ENCODE results near the gene PPP5C. TPM values are rescaled to one million over a fixed set of nuclear protein-coding genes. Genes with fewer than 3 reads are reported as not detected.
"Not testable (repeated sequence)": the region's sequence is repeated elsewhere in the genome, so short reads cannot be mapped to it uniquely, and the experiment has no call there.

Gene PPP5C
- total RNA-seq, 1 donor from 2014 or later = 99.5 TPM

DNA sequence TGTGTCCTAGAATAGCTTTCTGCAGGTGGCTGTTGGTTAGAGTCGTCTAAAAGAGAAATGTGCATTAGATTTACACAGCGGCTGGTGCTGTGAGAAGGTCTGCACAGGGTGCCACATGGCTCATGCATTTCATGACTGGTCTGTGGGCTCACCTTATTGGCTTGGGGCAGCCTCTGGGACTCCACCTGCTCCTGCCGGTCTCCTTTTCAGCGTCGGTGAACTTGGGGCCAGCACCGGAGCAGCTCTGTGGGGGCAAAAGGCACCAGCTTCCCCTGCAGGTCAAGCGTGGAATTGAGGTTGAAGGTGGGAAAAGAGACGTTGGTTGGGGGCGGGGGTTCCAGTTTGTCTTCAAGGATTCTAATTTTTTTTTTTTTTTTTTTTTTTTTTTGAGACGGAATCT is 84.9 kb downstream of the PPP5C start:
- no peaks in the 10 kb centered on the region for H3K36me3 Mint-ChIP-seq
- H3K9me3 Mint-ChIP-seq = no peaks in the 10 kb centered on the region
- TF ChIP-seq, protein P1, sequence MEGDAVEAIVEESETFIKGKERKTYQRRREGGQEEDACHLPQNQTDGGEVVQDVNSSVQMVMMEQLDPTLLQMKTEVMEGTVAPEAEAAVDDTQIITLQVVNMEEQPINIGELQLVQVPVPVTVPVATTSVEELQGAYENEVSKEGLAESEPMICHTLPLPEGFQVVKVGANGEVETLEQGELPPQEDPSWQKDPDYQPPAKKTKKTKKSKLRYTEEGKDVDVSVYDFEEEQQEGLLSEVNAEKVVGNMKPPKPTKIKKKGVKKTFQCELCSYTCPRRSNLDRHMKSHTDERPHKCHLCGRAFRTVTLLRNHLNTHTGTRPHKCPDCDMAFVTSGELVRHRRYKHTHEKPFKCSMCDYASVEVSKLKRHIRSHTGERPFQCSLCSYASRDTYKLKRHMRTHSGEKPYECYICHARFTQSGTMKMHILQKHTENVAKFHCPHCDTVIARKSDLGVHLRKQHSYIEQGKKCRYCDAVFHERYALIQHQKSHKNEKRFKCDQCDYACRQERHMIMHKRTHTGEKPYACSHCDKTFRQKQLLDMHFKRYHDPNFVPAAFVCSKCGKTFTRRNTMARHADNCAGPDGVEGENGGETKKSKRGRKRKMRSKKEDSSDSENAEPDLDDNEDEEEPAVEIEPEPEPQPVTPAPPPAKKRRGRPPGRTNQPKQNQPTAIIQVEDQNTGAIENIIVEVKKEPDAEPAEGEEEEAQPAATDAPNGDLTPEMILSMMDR (conservative IDR thresholded peaks at IDR 0.05) = peak; percentile 53
- peaks cover 43% of the 10 kb centered on the region for H3K27me3 Mint-ChIP-seq
- DNase-seq (ENCODE audit: extremely low spot score, unreplicated experiment) = no peak
- H3K4me1 Mint-ChIP-seq (ENCODE audit: unreplicated experiment) = peaks cover 7% of the 10 kb centered on the region
- no peak overlapping the region for H3K27ac Mint-ChIP-seq
- H3K4me3 Mint-ChIP-seq = no peak overlapping the region

DNA sequence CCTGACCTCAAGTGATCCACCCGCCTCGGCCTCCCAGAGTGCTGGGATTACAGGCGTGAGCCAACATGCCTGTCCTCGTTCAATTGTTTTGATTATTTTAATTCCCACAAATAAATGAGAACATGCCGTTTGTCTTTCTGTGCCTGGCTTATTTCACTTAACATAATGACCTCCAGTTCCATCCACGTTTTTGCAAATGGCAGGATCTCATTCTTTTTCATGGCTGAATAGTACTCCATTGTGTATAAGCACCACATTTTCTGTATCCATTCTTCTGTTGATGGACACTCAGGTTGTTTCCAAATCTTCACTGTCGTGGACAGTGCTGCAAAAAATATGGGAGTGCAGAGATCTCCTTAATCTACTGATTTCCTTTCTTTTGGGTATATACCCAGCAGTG is 86.6 kb downstream of the PPP5C start:
- not testable (repeated sequence) for H3K4me3 Mint-ChIP-seq; H3K9me3 Mint-ChIP-seq; DNase-seq (ENCODE audit: extremely low spot score, unreplicated experiment); H3K36me3 Mint-ChIP-seq; H3K4me1 Mint-ChIP-seq (ENCODE audit: unreplicated experiment); H3K27ac Mint-ChIP-seq
- H3K27me3 Mint-ChIP-seq = peaks cover 29% of the 10 kb centered on the region

DNA sequence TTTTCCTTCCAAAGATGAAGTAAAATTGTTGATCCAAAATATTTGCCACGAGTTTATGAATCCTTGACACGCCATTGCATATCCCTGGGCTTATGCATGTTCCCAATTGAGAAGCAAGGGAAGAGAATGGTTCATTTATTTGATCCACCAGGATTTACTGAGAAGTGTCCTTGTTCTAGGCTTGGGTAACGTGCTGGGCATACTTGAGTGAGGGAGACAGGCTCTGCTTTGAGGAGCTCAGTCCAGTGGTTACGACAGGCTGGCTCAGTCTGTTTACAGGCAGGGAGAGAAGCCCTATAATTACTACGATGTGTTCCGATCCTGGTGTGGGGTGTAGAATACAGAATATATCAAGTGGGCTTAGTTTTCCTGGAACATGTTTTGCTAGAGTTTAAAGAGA is 88.1 kb downstream of the PPP5C start:
- Mint-ChIP-seq H3K36me3 (no peaks in the 10 kb centered on the region), H3K9me3 (no peaks in the 10 kb centered on the region), H3K27ac (no peak overlapping the region), H3K4me3 (no peak overlapping the region), H3K4me1 (ENCODE audit: unreplicated experiment) (no peaks in the 10 kb centered on the region), H3K27me3 (peaks cover 15% of the 10 kb centered on the region)
- no peak for DNase-seq (ENCODE audit: extremely low spot score, unreplicated experiment)
- TF ChIP-seq, protein P1 (conservative IDR thresholded peaks at IDR 0.05) = no peak

DNA sequence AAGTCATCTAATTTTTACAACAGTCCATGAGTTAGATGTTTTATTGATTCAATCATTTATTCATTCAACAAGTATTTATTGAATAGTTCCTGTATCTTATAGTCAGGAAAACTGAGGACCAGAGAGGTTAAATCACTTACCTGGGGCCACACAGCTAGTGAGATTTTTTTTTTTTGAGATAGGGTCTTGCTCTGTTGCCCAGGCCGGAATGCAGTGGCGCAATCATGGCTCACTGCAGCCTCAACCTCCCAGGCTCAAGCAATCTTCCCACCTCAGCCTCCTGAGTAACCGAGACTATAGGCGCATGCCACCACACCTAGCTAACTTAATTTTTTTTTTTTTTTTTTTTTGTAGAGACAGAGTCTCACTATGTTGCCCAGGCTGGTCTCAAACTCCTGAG is 88.8 kb downstream of the PPP5C start:
- H3K4me1 Mint-ChIP-seq (ENCODE audit: unreplicated experiment); H3K4me3 Mint-ChIP-seq; H3K27ac Mint-ChIP-seq; H3K9me3 Mint-ChIP-seq; H3K27me3 Mint-ChIP-seq; H3K36me3 Mint-ChIP-seq; DNase-seq (ENCODE audit: extremely low spot score, unreplicated experiment): not testable (repeated sequence)

Other genes starting within 250 kb of the PPP5C start
- gene IGFL3, start 222.4 kb upstream of the PPP5C start, total RNA-seq (ENCODE audit: low replicate concordance) = not detected in 2 replicates
- 104 and 441 TPM in 2 replicates for gene IGFL2, start 198.8 kb upstream of the PPP5C start, total RNA-seq (ENCODE audit: low replicate concordance)
- gene IGFL1, start 117.3 kb upstream of the PPP5C start, total RNA-seq (ENCODE audit: low replicate concordance) = 0.56 and 0.76 TPM in 2 replicates
- gene HIF3A, start 50.0 kb upstream of the PPP5C start, total RNA-seq (ENCODE audit: low replicate concordance) = 46.1 and 62.4 TPM in 2 replicates
- 22.1 and 29.3 TPM in 2 replicates for gene CCDC8, start 66.5 kb downstream of the PPP5C start, total RNA-seq (ENCODE audit: low replicate concordance)
- gene PNMA8C, start 81.8 kb downstream of the PPP5C start, total RNA-seq (ENCODE audit: low replicate concordance) = 0.10 and 2.0 TPM in 2 replicates
- gene PNMA8A, start 124.5 kb downstream of the PPP5C start, total RNA-seq (ENCODE audit: low replicate concordance) = 6.7 and 21.9 TPM in 2 replicates
- 0.17 and 2.4 TPM in 2 replicates for gene PNMA8B, start 148.8 kb downstream of the PPP5C start, total RNA-seq (ENCODE audit: low replicate concordance)